Suppressor macrophage treated with lipopolysaccharide for 4 hours (primary cell): ENCODE measurements around the gene AMT.
A peak's percentile ranks its signal among the peaks of the same experiment; 100 is the strongest.

Experiments used
- DNase-seq: peaks from one replicate; pipeline ENCODE4 v3.0.0-alpha.2; 2020

AMT gene

GRCh38 chr3:49422379-49423248 lies at the start of gene AMT:
AMT (minus strand) TSS chr3:49422473; CDS start chr3:49422450, 23 bp downstream.
- DNase-seq = no peak

- peak; percentile 28 for DNase-seq
Observed at GRCh38 chr3:49470714-49471420, 48.6 kb upstream of the AMT start.

- DNase-seq = peak; percentile 99
Observed at GRCh38 chr3:49469936-49470713, 47.9 kb upstream of the AMT start, which contains the start of gene DAG1. DAG1 (plus strand) TSS chr3:49470267; CDS start chr3:49510535, 40,268 bp downstream.

GRCh38 chr3:49469037-49469935 lies 47.0 kb upstream of the AMT start:
- DNase-seq = peak; percentile 16

GRCh38 chr3:49466085-49466484 lies 43.8 kb upstream of the AMT start:
- no peak for DNase-seq

- DNase-seq = peak; percentile 41
Observed at GRCh38 chr3:49465270-49466034, 43.2 kb upstream of the AMT start.

- DNase-seq = peak; percentile 36
Observed at GRCh38 chr3:49462222-49462621, 39.9 kb upstream of the AMT start.

GRCh38 chr3:49461443-49462171 lies 39.3 kb upstream of the AMT start:
- DNase-seq = no peak

- DNase-seq = no peak
Observed at GRCh38 chr3:49460956-49461355, 38.7 kb upstream of the AMT start.

- DNase-seq = no peak
Observed at GRCh38 chr3:49460188-49460890, 38.1 kb upstream of the AMT start.

GRCh38 chr3:49456466-49456865 lies 34.2 kb upstream of the AMT start:
- DNase-seq = no peak

- no peak for DNase-seq
Observed at GRCh38 chr3:49454898-49455681, 32.8 kb upstream of the AMT start.

- no peak for DNase-seq
Observed at GRCh38 chr3:49454458-49454857, 32.2 kb upstream of the AMT start.

GRCh38 chr3:49453621-49454020 lies 31.3 kb upstream of the AMT start:
- no peak for DNase-seq

- no peak for DNase-seq
Observed at GRCh38 chr3:49445391-49445790, 23.1 kb upstream of the AMT start.

- DNase-seq = peak; percentile 58
Observed at GRCh38 chr3:49434731-49435130, 12.5 kb upstream of the AMT start.

- no peak for DNase-seq
Observed at GRCh38 chr3:49428752-49429080, 6.4 kb upstream of the AMT start.

- DNase-seq = peak; percentile 37
Observed at GRCh38 chr3:49427586-49427985, 5.3 kb upstream of the AMT start.

- no peak for DNase-seq
Observed at GRCh38 chr3:49424816-49425215, 2.5 kb upstream of the AMT start.
